HL-60 (cell line): ENCODE results near the gene FAF1.

Experiments used
- CTCF ChIP-seq: IDR thresholded peaks from one replicate; pipeline ENCODE4 v1.5.1; 2011; ENCODE audit warnings: low read length, control low read depth, inconsistent platforms; ENCODE audit not compliant: insufficient read depth
- POLR2AphosphoS5 ChIP-seq: IDR thresholded peaks from 2 replicates; pipeline ENCODE4 v1.6.1; 2012; ENCODE audit warnings: low read depth
- SPI1 ChIP-seq: IDR thresholded peaks from 2 replicates; pipeline ENCODE4 v1.6.1; 2012; ENCODE audit warnings: low read depth, mild to moderate bottlenecking, borderline replicate concordance

GRCh38 chr1:50860256-50860655 lies 99.8 kb downstream of the FAF1 start:
- TF ChIP-seq CTCF, result no peak
- no peak for TF ChIP-seq POLR2AphosphoS5
- TF ChIP-seq SPI1, result no peak
